Measurements from ENCODE around the gene ZMIZ1. TPM values are rescaled to one million over a fixed set of nuclear protein-coding genes. Genes with fewer than 3 reads are reported as not detected.

ZMIZ1 gene
- total RNA-seq, 1 experiment from 2014 or later: 35.8 TPM

DNA sequence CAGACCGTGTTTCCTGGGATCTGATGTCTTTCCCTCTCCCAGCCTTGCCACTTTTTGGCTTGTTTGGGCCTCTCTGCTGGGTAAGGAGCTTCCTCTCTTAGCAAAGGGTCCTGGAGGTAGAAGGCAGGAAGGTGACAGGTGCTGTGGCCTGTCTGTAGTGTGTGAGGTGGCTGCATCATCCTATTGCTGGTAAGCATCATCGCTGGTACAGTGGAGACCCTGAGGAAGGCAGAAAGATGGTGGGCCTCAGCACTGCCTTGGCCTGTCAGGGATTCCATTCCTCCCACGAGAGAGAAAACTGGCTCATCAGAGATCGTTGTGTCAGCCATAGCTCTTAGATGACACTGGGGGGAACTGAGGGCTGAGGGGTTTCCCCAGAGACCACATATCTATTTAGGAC lies 46.5 kb downstream of the ZMIZ1 start:
- intact Hi-C loops (cut with micrococcal nuclease; ENCODE audit: unreplicated experiment): no loop called here

DNA sequence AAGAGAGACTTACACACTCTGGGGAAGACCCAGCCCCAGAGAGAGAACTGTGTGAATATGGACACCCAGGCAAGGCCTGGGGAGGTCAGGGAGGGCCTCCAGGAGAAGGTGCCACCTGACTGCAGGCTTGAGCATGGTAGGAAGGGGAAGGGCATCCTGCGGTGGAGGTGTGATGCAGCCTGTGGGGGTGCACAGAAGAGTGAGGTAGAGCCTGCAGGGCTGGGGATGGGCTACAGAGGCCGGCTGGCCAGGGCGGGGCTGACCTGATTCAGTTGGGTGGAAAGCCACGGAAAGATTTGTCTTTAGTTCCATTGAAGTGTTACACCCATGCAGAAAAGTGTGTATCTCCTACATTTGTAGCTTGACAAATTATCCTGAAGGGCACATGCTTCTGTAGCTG lies 47.6 kb downstream of the ZMIZ1 start:
- BruUV-seq (replicated peaks): no TSS peak
- H3K27ac ChIP-seq (ENCODE audit: low read depth, low read length, poor library complexity, severe bottlenecking): no peak overlapping the region
- no peak for TF ChIP-seq EZH2 (IDR thresholded peaks at IDR 0.05; ENCODE audit: borderline replicate concordance, low read depth, low read length, poor library complexity, severe bottlenecking)
- TF ChIP-seq, protein P1, sequence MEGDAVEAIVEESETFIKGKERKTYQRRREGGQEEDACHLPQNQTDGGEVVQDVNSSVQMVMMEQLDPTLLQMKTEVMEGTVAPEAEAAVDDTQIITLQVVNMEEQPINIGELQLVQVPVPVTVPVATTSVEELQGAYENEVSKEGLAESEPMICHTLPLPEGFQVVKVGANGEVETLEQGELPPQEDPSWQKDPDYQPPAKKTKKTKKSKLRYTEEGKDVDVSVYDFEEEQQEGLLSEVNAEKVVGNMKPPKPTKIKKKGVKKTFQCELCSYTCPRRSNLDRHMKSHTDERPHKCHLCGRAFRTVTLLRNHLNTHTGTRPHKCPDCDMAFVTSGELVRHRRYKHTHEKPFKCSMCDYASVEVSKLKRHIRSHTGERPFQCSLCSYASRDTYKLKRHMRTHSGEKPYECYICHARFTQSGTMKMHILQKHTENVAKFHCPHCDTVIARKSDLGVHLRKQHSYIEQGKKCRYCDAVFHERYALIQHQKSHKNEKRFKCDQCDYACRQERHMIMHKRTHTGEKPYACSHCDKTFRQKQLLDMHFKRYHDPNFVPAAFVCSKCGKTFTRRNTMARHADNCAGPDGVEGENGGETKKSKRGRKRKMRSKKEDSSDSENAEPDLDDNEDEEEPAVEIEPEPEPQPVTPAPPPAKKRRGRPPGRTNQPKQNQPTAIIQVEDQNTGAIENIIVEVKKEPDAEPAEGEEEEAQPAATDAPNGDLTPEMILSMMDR (conservative IDR thresholded peaks at IDR 0.05; ENCODE audit: low read depth, low read length): no peak
- ChIA-PET POLR2A (ENCODE audit: low non-redundant PET) (no interaction called here), CTCF (no interaction called here)
- H3K9me3 ChIP-seq (ENCODE audit: low read depth, low read length, poor library complexity, severe bottlenecking): no peaks in the 10 kb centered on the region
- intact Hi-C loops (cut with micrococcal nuclease; ENCODE audit: unreplicated experiment): no loop called here
- H3K27me3 ChIP-seq (replicated peaks; ENCODE audit: insufficient read depth, low read depth, low read length, poor library complexity): no peaks in the 10 kb centered on the region
- no peaks in the 10 kb centered on the region for H3K36me3 ChIP-seq (ENCODE audit: insufficient read depth, low read length, poor library complexity, severe bottlenecking)
- H3K4me1 ChIP-seq (ENCODE audit: insufficient read depth, low read length, poor library complexity, severe bottlenecking): peaks cover 35% of the 10 kb centered on the region
- DNase-seq (ENCODE audit: low spot score): no peak
- H3K4me3 ChIP-seq (ENCODE audit: low read depth, low read length, poor library complexity, severe bottlenecking): no peak overlapping the region

More for the DNA sequence above, 46.5 kb downstream of the ZMIZ1 start:
- peaks cover 35% of the 10 kb centered on the region for H3K4me1 ChIP-seq (ENCODE audit: insufficient read depth, low read length, poor library complexity, severe bottlenecking)
- BruUV-seq (replicated peaks): no TSS peak
- TF ChIP-seq, protein P1 (conservative IDR thresholded peaks at IDR 0.05; ENCODE audit: low read depth, low read length): no peak
- no peak for TF ChIP-seq EZH2 (IDR thresholded peaks at IDR 0.05; ENCODE audit: borderline replicate concordance, low read depth, low read length, poor library complexity, severe bottlenecking)
- DNase-seq (ENCODE audit: low spot score): no peak
- H3K4me3 ChIP-seq (ENCODE audit: low read depth, low read length, poor library complexity, severe bottlenecking): no peak overlapping the region
- peak overlapping the region; percentile 67 for H3K27ac ChIP-seq (ENCODE audit: low read depth, low read length, poor library complexity, severe bottlenecking)
- ChIA-PET CTCF (no interaction called here), POLR2A (ENCODE audit: low non-redundant PET) (no interaction called here)
- no peaks in the 10 kb centered on the region for H3K36me3 ChIP-seq (ENCODE audit: insufficient read depth, low read length, poor library complexity, severe bottlenecking)
- H3K27me3 ChIP-seq (replicated peaks; ENCODE audit: insufficient read depth, low read depth, low read length, poor library complexity): no peaks in the 10 kb centered on the region
- H3K9me3 ChIP-seq (ENCODE audit: low read depth, low read length, poor library complexity, severe bottlenecking): no peaks in the 10 kb centered on the region

DNA sequence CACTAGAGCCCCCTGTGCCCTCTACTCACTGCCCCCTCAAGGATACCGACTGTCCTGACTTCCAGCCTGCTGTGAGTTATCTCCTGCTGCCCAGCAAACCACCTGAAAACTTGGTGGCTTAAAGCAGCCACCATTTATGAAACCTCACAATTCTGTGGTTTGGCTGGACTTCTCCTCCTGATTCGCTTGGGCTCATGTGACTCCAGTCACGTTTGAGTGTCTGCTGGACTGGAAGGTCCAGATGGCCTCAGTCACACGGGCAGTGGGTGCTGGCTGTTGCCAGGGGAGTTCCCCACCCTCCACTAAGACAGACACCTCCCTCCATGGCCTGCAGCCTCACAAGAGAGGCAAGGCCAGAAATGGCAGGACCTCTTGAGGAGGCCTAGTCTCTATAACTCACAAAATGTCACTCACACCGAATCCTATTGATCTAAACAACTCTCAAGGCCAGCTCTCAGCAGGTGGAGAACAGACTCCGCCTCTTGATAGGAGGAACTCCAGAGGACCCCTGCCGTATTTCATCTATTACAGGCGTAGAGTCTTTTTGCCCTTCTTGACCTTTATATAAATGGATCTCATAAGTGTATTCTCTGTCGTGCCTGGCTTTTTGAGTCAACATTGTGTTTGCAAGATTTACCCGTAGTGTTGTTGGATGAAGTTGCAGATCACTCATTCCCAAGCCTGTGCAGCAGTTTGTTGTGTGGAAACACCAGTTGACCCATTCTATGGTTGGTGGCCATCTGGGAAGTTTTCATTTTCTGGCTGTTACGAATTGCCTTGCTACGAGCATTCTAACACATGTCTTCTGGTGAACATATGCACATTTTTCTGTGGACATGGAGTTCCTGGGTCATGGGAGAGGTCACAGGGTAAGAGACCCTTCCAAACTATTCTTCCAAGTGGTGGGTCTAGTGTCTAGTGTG lies 48.3 kb downstream of the ZMIZ1 start:
- intact Hi-C loops (cut with micrococcal nuclease; ENCODE audit: unreplicated experiment): no loop called here
- H3K27ac ChIP-seq (ENCODE audit: low read depth, low read length, poor library complexity, severe bottlenecking): no peak overlapping the region
- ChIA-PET CTCF (no interaction called here), POLR2A (ENCODE audit: low non-redundant PET) (no interaction called here)
- no peaks in the 10 kb centered on the region for H3K36me3 ChIP-seq (ENCODE audit: insufficient read depth, low read length, poor library complexity, severe bottlenecking)
- BruUV-seq (replicated peaks): no TSS peak
- TF ChIP-seq, protein P1 (conservative IDR thresholded peaks at IDR 0.05; ENCODE audit: low read depth, low read length): no peak
- no peak for TF ChIP-seq EZH2 (IDR thresholded peaks at IDR 0.05; ENCODE audit: borderline replicate concordance, low read depth, low read length, poor library complexity, severe bottlenecking)
- no peak overlapping the region for H3K4me3 ChIP-seq (ENCODE audit: low read depth, low read length, poor library complexity, severe bottlenecking)
- no peaks in the 10 kb centered on the region for H3K9me3 ChIP-seq (ENCODE audit: low read depth, low read length, poor library complexity, severe bottlenecking)
- no peak for DNase-seq (ENCODE audit: low spot score)
- peaks cover 35% of the 10 kb centered on the region for H3K4me1 ChIP-seq (ENCODE audit: insufficient read depth, low read length, poor library complexity, severe bottlenecking)
- no peaks in the 10 kb centered on the region for H3K27me3 ChIP-seq (replicated peaks; ENCODE audit: insufficient read depth, low read depth, low read length, poor library complexity)
